Measurements from ENCODE around the gene FAM98A. TPM values are rescaled to one million over a fixed set of nuclear protein-coding genes. Genes with fewer than 3 reads are reported as not detected.

The FAM98A gene
- total and polyA plus RNA-seq, 9 of the 15 experiments (the other 6 are each of a cell fraction or from before 2014, with no cell fraction given), result 16.5 to 238 (median 44.6) TPM

- Histone ChIP-seq H3K4me2 (ENCODE audit: insufficient read depth, low read length) (no peak overlapping the region), H2AFZ (ENCODE audit: low read depth, low read length) (no peak overlapping the region), H3K27ac (ENCODE audit: extremely low read depth, low read depth, low read length) (no peak overlapping the region), H3K36me3 (ENCODE audit: control insufficient read depth, insufficient read depth, low read length) (no peaks in the 10 kb centered on the region), H3K27me3 (ENCODE audit: control insufficient read depth in 2 of 2, insufficient read depth in 2 of 2, low read length in 2 of 2) (no peaks in the 10 kb centered on the region), H3K9ac (ENCODE audit: insufficient read depth in 1 of 2, low read depth in 2 of 2, low read length in 2 of 2) (no peak overlapping the region), H3K9me1 (ENCODE audit: control insufficient read depth, insufficient read depth, low read length) (no peaks in the 10 kb centered on the region), H3K79me2 (ENCODE audit: control insufficient read depth, insufficient read depth, low read length) (no peaks in the 10 kb centered on the region), H3K9me3 (replicated peaks; ENCODE audit: control insufficient read depth, insufficient read depth, low read depth, low read length) (no peaks in the 10 kb centered on the region), H3K4me3 (no peak overlapping the region), H4K20me1 (replicated peaks; ENCODE audit: control insufficient read depth, insufficient read depth, low read length) (no peaks in the 10 kb centered on the region), H3K4me1 (replicated peaks in 1 of 2; ENCODE audit: control insufficient read depth in 2 of 2, insufficient read depth in 2 of 2, low read length in 2 of 2) (no peaks in the 10 kb centered on the region)
- DNase-seq (ENCODE audit: extremely low read depth in 1 of 4, low spot score in 3 of 4) (no peak), FAIRE-seq (no peak), ATAC-seq (no peak)
- TF ChIP-seq NFRKB (IDR thresholded peaks at IDR 0.05; ENCODE audit: low read depth), result no peak
- no peak for TF ChIP-seq ZNF133 (CRISPR knock-in tag; IDR thresholded peaks at IDR 0.05)
- no peak for TF ChIP-seq STAG1 (CRISPR knock-in tag; IDR thresholded peaks at IDR 0.05; ENCODE audit: borderline replicate concordance)
- no peak for TF ChIP-seq SAFB2 (IDR thresholded peaks at IDR 0.05; ENCODE audit: borderline replicate concordance, low read depth, low read length, severe bottlenecking)
- TF ChIP-seq NFE2 (IDR thresholded peaks at IDR 0.05; ENCODE audit: low read depth), result no peak
- no peak for TF ChIP-seq MCM3 (IDR thresholded peaks at IDR 0.05)
- no peak for TF ChIP-seq CHD1 (IDR thresholded peaks at IDR 0.05; ENCODE audit: low read length)
- ChIA-PET CTCF (ENCODE audit: low intra/inter-chr PET ratio) (no interaction called here), POLR2A (no interaction called here)
- 0% methylated on average over 2 of the region's 2 CpGs for WGBS (ENCODE audit: insufficient coverage, low coverage, missing lambda C conversion rate)
- intact Hi-C loops (cut with micrococcal nuclease), result no loop called here
- BruUV-seq (replicated peaks), result no TSS peak
- in situ Hi-C loops (cut with MboI), result no loop called here
Measured at GRCh38 chr2:33632831-33633230, 33.7 kb upstream of the FAM98A start.
